Renal pelvis (tissue), 4 donors: ENCODE data around the gene ZNF350. TPM values are rescaled to one million over a fixed set of nuclear protein-coding genes. Genes with fewer than 3 reads are reported as not detected.
"Not testable (repeated sequence)": the region's sequence is repeated elsewhere in the genome, so short reads cannot be mapped to it uniquely, and the experiment has no call there.

Experiments
- DNase-seq: peaks from one replicate; pipeline ENCODE4 v3.0.0-alpha.2; 2013
- polyA plus RNA-seq, 3 donors: library from polyadenylated mRNA; unstranded; fragments of 120-200 nt; gene quantifications; one replicate each; pipeline ENCODE4 v1.2.1, GENCODE V29; 2013; ENCODE audit not compliant: insufficient read length in 3 of 3

The ZNF350 gene
- polyA plus RNA-seq, 3 donors: 17.4 to 23.1 (median 18.4) TPM

DNA sequence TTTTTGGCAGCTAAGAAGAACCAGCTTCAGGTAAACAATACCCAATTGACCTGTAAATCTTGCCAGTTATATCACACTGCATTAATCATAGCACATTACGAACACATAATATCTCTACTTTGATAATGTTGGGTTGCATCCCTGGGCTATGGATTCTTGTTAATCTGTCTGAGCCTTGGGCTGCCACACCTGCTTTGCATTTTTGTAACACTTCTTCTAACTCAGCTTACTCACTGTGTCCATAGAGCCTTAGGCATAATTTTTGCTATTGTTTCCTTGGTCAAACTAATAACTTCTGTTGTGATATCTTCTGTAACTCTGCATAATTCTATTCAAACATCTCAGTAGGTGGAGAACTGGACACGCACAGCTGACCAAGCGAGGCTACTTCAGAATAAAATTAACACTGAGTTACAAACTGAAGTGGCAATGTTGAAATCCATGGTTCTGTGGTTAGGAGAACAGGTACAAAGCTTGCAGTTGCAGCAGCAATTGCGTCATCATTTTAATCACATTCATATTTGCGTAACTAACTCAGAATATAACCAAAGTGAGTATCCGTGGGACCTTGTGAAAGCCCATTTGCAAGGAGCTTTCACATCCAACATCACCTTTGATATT, 6.4 kb downstream of the ZNF350 start:
- no peak for DNase-seq

GRCh38 chr19:51978882-51979281, 7.8 kb downstream of the ZNF350 start:
- DNase-seq: no peak

GRCh38 chr19:51977346-51977745, 9.3 kb downstream of the ZNF350 start:
- DNase-seq: no peak

DNA sequence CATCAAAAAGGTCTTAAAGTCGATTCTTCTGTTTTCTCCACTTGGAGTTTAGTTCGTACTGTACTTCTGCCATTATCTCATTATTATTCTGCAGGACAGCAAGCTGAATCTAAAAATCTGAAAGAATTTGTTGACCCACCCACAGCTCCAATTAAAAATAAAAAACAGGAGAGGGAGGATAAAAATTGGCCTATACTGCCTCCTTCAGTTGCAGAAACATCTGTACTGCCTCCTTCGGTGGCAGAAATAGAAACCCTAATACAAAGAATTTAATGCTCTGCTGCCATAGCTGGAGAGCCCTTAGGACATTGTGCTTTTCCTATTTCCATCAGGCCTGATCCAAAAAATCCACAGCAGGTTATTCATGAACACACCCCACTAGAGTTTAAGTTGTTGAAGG, 9.8 kb downstream of the ZNF350 start:
- DNase-seq: no peak

- not testable (repeated sequence) for DNase-seq
Observed at GRCh38 chr19:51975787-51976186, 10.9 kb downstream of the ZNF350 start.

- no peak for DNase-seq
Observed at GRCh38 chr19:51971624-51972023, 15.0 kb downstream of the ZNF350 start.

DNA sequence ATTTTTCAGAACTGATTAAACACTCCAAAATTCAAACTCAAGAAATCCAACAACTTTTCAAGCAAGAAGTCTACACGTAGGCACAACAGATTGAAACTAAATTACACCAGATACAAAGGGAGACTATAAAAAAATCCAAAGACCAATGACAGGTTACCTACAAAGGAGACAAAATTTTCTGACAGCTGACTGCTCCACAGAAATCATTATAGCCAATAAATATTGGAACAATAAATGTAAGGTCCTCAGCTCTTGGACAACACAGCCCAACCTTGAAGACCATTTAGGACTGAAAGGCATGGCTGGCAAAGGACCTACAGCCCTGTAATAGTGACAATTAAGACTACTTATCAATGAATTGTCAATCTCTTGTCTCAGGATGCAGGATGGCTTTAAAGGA, 15.9 kb downstream of the ZNF350 start:
- DNase-seq: no peak

- no peak for DNase-seq
Observed at GRCh38 chr19:51965583-51965982, 21.1 kb downstream of the ZNF350 start.

- DNase-seq: not testable (repeated sequence)
Observed at GRCh38 chr19:51960621-51961233, 25.9 kb downstream of the ZNF350 start.

- no peak for DNase-seq
Observed at GRCh38 chr19:51959791-51960190, 26.8 kb downstream of the ZNF350 start.

GRCh38 chr19:51957846-51958245, 28.8 kb downstream of the ZNF350 start:
- not testable (repeated sequence) for DNase-seq

DNA sequence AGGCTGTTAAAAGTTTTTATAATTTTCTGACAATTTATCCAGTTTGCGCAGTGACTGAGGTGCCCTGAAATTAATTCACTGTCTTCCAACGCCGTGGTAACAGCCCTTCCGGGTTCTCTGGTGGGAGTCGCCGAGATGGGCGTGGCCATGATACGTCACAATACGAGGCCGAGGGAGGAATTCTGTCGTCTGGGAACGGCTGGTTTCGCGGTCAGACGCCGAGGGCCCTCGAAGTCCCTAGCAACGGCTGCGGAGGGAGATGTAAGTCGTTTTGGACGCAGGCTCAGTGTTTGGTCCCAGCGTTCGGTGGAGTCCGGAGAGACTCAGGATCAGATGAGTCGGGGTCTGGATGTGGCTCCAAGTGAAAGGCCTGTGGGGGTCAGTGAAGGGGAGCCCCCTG, 37.7 kb downstream of the ZNF350 start:
- peak; percentile 74 for DNase-seq

DNA sequence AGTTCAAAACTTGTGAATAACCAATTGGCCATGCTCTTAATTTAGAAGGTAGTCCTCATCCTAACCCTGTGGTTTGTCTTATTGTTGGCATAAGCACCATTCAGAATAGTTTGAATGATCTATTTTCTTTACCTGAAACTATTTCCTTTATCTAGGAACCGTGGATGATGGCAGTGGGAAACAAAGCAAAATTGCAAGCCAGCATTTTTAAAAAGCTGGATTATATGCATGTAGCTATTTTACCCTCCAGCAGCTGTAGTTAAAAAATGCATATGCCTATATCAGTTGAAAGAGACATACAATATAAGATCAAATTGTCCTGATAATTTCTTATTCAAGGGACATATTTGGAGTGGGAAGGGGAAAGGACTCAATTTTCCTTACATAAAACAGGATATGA, 40.0 kb downstream of the ZNF350 start:
- no peak for DNase-seq

- no peak for DNase-seq
Observed at GRCh38 chr19:51944798-51945552, 41.7 kb downstream of the ZNF350 start.

DNA sequence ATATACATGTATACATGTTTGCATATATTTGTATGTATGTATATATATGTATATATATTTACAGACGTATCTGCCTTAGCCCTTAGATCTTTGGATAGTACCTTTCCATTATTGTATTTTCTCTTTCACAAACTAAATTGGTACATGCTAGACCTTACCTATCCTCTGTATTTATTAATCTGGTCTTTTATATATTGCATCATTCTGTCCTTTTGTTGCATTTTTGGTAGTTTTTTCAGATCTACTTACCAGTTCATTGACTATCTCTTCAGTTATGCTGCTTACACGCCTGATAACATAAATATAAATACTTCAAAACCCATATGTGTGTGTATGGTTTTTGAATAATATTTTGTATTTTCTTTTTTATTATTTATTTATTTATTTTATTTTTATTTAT, 47.7 kb downstream of the ZNF350 start:
- no peak for DNase-seq

DNA sequence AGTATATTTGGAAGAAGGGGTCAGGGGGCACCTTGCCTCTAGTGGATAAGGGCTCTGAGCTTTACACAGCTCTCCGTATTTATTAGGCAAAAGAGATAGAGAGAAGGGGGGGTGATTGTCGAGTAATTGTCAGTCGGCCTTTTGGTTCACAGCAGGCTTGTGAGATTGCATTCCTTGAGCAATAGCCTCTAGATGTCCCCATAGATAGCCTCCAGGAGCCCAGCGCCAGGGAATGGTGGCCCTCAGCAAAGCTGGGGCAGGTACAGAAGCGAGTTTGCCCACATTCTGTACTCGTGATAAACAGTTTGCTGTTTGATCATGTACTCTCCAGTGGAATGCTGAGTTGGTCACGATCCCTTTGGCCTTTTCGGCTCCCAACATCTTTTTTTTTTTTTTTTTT, 54.7 kb downstream of the ZNF350 start:
- no peak for DNase-seq

DNA sequence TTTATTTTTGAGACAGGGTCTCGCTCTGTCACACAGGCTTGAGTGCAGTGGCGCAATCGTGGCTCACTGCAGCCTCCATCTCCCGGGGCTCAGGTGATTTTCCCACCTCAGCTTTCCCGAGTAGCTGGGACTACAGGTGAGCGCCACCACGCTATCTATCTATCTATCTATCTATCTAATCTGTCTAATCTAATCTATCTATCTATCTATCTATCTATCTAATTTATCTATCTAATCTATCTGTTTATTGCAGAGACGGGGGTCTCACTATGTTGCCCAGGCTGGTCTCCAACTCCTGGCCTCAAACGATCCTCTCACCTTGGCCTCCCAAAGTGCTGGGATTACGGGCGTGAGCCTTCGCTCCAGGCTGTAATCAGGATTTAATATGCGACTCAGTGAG, 58.8 kb downstream of the ZNF350 start:
- no peak for DNase-seq

DNA sequence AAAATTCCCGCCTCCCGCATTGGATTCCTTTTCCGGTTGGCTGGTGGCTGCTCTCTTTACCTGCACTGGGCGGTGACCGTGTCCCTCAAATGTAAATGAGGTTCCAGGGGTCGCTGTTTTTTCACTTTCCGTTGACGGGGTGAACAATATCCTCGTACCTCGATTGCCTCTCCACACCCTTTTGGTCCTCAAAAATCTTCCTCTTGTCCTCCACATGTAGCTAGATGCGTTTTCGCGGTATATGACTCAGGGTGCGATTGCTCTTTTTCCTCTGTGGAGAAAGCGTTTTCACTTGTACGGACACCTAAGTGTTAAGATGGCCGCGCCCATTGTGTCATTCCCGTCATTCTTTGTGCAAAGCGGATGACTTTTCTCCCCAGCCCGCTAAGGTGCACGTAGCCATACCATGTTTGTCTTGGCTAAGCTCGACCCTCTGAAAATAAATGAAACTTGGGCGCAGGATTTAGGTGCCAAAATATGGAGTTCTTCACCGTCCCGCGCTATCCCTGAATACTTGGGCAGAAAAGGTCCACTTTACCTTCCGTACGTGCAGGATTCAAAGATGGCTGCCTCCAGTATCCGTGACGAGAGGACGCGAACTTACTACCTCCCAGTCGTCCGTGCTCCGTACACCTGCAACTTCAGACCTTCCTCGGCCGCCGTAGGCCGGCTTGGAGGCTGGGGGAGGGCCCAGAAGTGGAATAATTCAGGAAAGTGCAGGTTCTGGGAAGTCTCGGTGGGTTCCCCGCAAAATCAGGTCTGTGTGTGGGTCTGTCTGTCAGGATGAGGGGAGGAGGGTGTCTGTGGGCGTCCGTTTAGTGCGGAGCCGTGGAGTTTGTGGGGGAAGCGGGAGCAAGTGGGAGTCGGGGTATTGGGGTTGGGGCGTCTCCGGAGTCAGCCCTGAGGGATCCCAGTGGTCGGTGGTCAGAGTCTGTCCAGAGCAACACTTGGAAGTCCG, 59.6 kb downstream of the ZNF350 start, which contains the start of gene ZNF613:
Gene ZNF613 (plus strand): TSS at position 689 of the 958 bp plus-strand sequence. CDS start 8,749 bp downstream, outside the sequence.
- DNase-seq: peak; percentile 95

GRCh38 chr19:51926426-51926783, 60.2 kb downstream of the ZNF350 start:
- DNase-seq: no peak

- DNase-seq: no peak
Observed at GRCh38 chr19:51921949-51922348, 64.7 kb downstream of the ZNF350 start.

DNA sequence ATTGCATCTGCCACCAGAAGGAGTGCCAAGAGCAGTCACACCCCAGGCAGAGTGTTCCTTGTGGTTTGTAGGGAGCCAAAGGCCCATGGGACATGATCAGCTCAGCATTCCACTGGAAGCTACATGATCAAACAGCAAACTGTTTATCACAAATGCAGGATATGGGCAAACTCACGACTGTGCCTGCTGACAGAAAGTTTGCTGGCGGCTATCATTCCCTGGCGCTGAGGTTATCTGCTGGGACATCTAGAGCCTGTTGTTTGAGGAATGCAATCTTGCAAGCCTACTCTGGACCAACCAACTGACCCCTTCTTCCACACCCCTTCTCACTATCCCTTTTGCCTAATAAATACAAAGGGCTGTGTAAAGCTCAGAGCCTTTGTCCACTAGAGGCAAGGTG, 67.0 kb downstream of the ZNF350 start:
- no peak for DNase-seq

- no peak for DNase-seq
Observed at GRCh38 chr19:51916167-51916566, 70.5 kb downstream of the ZNF350 start.
